Keratinocyte (primary cell): ENCODE results near the gene CCDC197. TPM values are rescaled to one million over a fixed set of nuclear protein-coding genes. Genes with fewer than 3 reads are reported as not detected.

Experiments
- DNase-seq: peaks from one replicate; pipeline ENCODE4 v3.0.0-alpha.2; 2011; ENCODE audit warnings: low read depth, missing footprints, low spot score
- FAIRE-seq: peaks from 2 replicates; lab custom pipeline; 2011; peaks lifted over from hg19 to GRCh38; lab: Jason Lieb, UNC
- H2AFZ ChIP-seq: 2 replicates; pipeline ENCODE4 v1.6.0; 2012; ENCODE audit warnings: low read length, control low read depth, inconsistent platforms; ENCODE audit not compliant: control insufficient read depth
- H3K27ac ChIP-seq: 2 replicates; pipeline ENCODE4 v1.5.1; 2011; ENCODE audit warnings: low read length; ENCODE audit not compliant: control insufficient read depth, insufficient read depth
- H3K27me3 ChIP-seq: 3 replicates; pipeline ENCODE4 v1.6.0; 2011; ENCODE audit warnings: low read length; ENCODE audit not compliant: control insufficient read depth, insufficient read depth; ENCODE audit errors: extremely low read depth
- H3K36me3 ChIP-seq, 2 experiments: 2 replicates in 1 of 2; 3 replicates in 1 of 2; pipeline ENCODE4 v1.5.1; 2011; ENCODE audit warnings: low read length in 2 of 2, mild to moderate bottlenecking in 1 of 2; ENCODE audit not compliant: control insufficient read depth in 2 of 2, insufficient read depth in 2 of 2; ENCODE audit errors: extremely low read depth in 1 of 2
- H3K4me1 ChIP-seq: 3 replicates; pipeline ENCODE4 v1.5.1; 2011; ENCODE audit warnings: low read length; ENCODE audit not compliant: control insufficient read depth, insufficient read depth; ENCODE audit errors: extremely low read depth
- H3K4me2 ChIP-seq: 3 replicates; pipeline ENCODE4 v1.6.0; 2011; ENCODE audit warnings: low read depth, low read length; ENCODE audit not compliant: control insufficient read depth, insufficient read depth; ENCODE audit errors: extremely low read depth
- H3K4me3 ChIP-seq, 3 experiments: fragments of 200-600 bp in 1 of 3; sonication (generic) in 1 of 3; 2 replicates in 2 of 3; 3 replicates in 1 of 3; pipeline ENCODE4 v1.5.1; 2011 to 2016; ENCODE audit warnings: low read length in 3 of 3, mild to moderate bottlenecking in 3 of 3, control low read depth in 2 of 3, inconsistent platforms in 1 of 3, low read depth in 1 of 3, mixed read lengths in 1 of 3, mixed run types in 1 of 3, moderate library complexity in 1 of 3; ENCODE audit not compliant: control insufficient read depth in 2 of 3, insufficient read depth in 2 of 3; ENCODE audit errors: extremely low read depth in 1 of 3
- H3K79me2 ChIP-seq: 2 replicates; pipeline ENCODE4 v1.6.0; 2012; ENCODE audit warnings: low read length; ENCODE audit not compliant: control insufficient read depth, insufficient read depth
- H3K9ac ChIP-seq: 3 replicates; pipeline ENCODE4 v1.6.0; 2011; ENCODE audit warnings: low read length; ENCODE audit not compliant: control insufficient read depth, insufficient read depth; ENCODE audit errors: extremely low read depth
- H3K9me1 ChIP-seq: 3 replicates; pipeline ENCODE4 v1.6.0; 2011; ENCODE audit warnings: low read length; ENCODE audit not compliant: control insufficient read depth, insufficient read depth; ENCODE audit errors: extremely low read depth
- H3K9me3 ChIP-seq: 2 replicates; pipeline ENCODE4 v1.5.1; 2012; ENCODE audit warnings: low read depth, low read length; ENCODE audit not compliant: control insufficient read depth
- H4K20me1 ChIP-seq: 3 replicates; pipeline ENCODE4 v1.6.0; 2011; ENCODE audit warnings: low read length; ENCODE audit not compliant: control insufficient read depth, insufficient read depth; ENCODE audit errors: extremely low read depth
- EZH2 ChIP-seq: IDR thresholded peaks from one replicate; pipeline ENCODE4 v1.6.1; 2012; ENCODE audit warnings: inconsistent platforms, mild to moderate bottlenecking, low read length, moderate library complexity
- dilution Hi-C: fragments of 300-500 bp; cut with MboI; formaldehyde crosslinking; loops from one replicate; pipeline ENCODE4 v1.7.0; 2020; ENCODE audit warnings: low sequenced_read_pairs; ENCODE audit not compliant: extremely low pct_ligation_motif_present
- polyA plus RNA-seq, 5 experiments: library from polyadenylated mRNA; depleted of rRNA in 3 of 5; stranded (reverse) in 3 of 5; stranded (forward) in 1 of 5; unstranded in 1 of 5; fragments of >200 nt; gene quantifications; 1 replicate in 1 of 5; 2 replicates in 3 of 5; 3 replicates in 1 of 5; pipeline versions ENCODE4 v1.2.1 to v1.2.3, GENCODE V29; 2011 to 2012; ENCODE audit warnings: missing spikeins in 2 of 5, low read depth in 1 of 5, low replicate concordance in 1 of 5
- TF ChIP-seq, protein P1 (sequence below), 3 experiments: IDR thresholded peaks in 1 of 3; conservative IDR thresholded peaks in 1 of 3; optimal IDR thresholded peaks in 1 of 3; 2 replicates in 2 of 3; 3 replicates in 1 of 3; pipeline versions ENCODE3 to v1.5.1; 2011; ENCODE audit warnings: low read length in 3 of 3, mild to moderate bottlenecking in 3 of 3, moderate library complexity in 2 of 3, control low read depth in 1 of 3, inconsistent platforms in 1 of 3; ENCODE audit not compliant: insufficient read depth in 2 of 3; ENCODE audit errors: extremely low read depth in 1 of 3

CCDC197 gene
- polyA plus RNA-seq, 1 donor (not counting 4 experiments of a cell fraction or from before 2014, with no cell fraction given): not detected

DNA sequence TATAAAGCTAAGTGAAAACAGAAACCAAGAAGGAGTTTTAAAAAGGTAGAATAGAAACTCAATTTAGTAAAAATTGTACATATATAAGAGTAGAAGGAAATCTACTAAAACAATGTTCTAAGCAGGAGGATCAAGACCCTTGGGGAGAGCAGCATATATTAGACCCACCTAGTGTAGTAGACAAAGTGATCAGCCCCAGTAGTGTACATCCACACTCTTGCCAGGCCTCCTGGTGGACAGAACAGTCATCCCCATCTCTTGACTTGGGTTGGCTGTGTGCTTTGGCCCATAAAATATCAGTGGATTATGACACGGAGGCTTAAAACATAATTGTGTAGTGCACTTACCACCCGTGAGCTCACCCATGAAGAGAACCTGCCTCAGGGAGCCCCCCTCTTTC is 18.1 kb downstream of the CCDC197 start:
- Histone ChIP-seq H3K9me3 (no peaks in the 10 kb centered on the region), H3K27me3 (peaks cover 4% of the 10 kb centered on the region), H2AFZ (no peak overlapping the region), H3K9me1 (no peaks in the 10 kb centered on the region), H3K36me3 (no peaks in the 10 kb centered on the region), H4K20me1 (no peaks in the 10 kb centered on the region), H3K4me2 (no peak overlapping the region), H3K27ac (no peak overlapping the region), H3K4me3 (no peak overlapping the region), H3K9ac (no peak overlapping the region), H3K79me2 (no peaks in the 10 kb centered on the region), H3K4me1 (peaks cover 5% of the 10 kb centered on the region)
- no peak for DNase-seq
- dilution Hi-C loops: no loop called here
- no peak for FAIRE-seq
- TF ChIP-seq EZH2: no peak
- TF ChIP-seq, protein P1, sequence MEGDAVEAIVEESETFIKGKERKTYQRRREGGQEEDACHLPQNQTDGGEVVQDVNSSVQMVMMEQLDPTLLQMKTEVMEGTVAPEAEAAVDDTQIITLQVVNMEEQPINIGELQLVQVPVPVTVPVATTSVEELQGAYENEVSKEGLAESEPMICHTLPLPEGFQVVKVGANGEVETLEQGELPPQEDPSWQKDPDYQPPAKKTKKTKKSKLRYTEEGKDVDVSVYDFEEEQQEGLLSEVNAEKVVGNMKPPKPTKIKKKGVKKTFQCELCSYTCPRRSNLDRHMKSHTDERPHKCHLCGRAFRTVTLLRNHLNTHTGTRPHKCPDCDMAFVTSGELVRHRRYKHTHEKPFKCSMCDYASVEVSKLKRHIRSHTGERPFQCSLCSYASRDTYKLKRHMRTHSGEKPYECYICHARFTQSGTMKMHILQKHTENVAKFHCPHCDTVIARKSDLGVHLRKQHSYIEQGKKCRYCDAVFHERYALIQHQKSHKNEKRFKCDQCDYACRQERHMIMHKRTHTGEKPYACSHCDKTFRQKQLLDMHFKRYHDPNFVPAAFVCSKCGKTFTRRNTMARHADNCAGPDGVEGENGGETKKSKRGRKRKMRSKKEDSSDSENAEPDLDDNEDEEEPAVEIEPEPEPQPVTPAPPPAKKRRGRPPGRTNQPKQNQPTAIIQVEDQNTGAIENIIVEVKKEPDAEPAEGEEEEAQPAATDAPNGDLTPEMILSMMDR (optimal IDR thresholded peaks at IDR 0.05 in 1 of 3, IDR thresholded peaks at IDR 0.05 in 1 of 3, conservative IDR thresholded peaks at IDR 0.05 in 1 of 3; ENCODE audit: extremely low read depth in 1 of 3, insufficient read depth in 2 of 3, low read length in 3 of 3): peak in 1 of 3 experiments; percentile 7

DNA sequence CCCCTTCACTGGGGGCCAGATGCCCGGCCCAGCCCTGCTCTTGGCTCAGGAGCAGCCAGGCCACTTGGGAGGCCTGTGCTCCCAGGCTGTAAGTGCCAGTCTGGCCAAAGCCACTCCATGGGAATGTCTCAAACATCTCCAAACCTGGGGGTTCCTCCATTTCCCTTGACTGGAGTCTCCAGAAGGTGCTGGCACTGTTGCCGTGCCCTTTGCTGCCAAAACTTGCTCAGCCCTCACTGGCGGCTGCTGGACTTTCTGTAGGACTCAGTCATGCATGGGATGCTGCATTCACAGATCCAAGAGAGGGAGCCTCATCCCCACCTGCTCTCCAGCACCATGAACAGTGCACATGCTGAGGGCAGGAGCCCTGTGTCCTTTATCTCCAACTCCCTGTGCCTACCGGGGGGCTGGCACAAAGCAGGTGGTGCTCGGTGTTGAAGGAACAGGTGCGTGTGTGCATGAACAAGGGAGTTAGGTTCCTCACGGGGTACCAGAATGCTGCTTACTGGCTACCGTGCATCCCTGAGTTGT is 19.4 kb downstream of the CCDC197 start:
- TF ChIP-seq EZH2: no peak
- TF ChIP-seq, protein P1 (optimal IDR thresholded peaks at IDR 0.05 in 1 of 3, IDR thresholded peaks at IDR 0.05 in 1 of 3, conservative IDR thresholded peaks at IDR 0.05 in 1 of 3; ENCODE audit: extremely low read depth in 1 of 3, insufficient read depth in 2 of 3, low read length in 3 of 3): no peak
- H2AFZ ChIP-seq: no peak overlapping the region
- H4K20me1 ChIP-seq: no peaks in the 10 kb centered on the region
- dilution Hi-C loops: no loop called here
- DNase-seq (no peak), FAIRE-seq (no peak)
- H3K9me1 ChIP-seq: no peaks in the 10 kb centered on the region
- no peak overlapping the region for H3K4me3 ChIP-seq
- H3K27ac ChIP-seq: no peak overlapping the region
- H3K36me3 ChIP-seq: no peaks in the 10 kb centered on the region
- no peaks in the 10 kb centered on the region for H3K9me3 ChIP-seq
- H3K27me3 ChIP-seq: peaks cover 4% of the 10 kb centered on the region
- H3K79me2 ChIP-seq: no peaks in the 10 kb centered on the region
- H3K9ac ChIP-seq: no peak overlapping the region
- peaks cover 4% of the 10 kb centered on the region for H3K4me1 ChIP-seq
- H3K4me2 ChIP-seq: no peak overlapping the region
